ENCODE measurements around the gene ACTR3.

The ACTR3 gene

GRCh38 chr2:113875135-113875534 is 14.8 kb upstream of the ACTR3 start:
- Histone ChIP-seq H3K4me3 (ENCODE audit: extremely low read depth, insufficient read depth, low read length, poor library complexity, severe bottlenecking) (no peak overlapping the region), H3K36me3 (ENCODE audit: control insufficient read depth, insufficient read depth, low read length) (no peaks in the 10 kb centered on the region), H3K4me1 (ENCODE audit: control insufficient read depth, insufficient read depth, low read length, poor library complexity, severe bottlenecking) (peaks cover 11% of the 10 kb centered on the region), H3K9me3 (ENCODE audit: control insufficient read depth, low read length) (no peaks in the 10 kb centered on the region), H3K27ac (ENCODE audit: low read depth, low read length, severe bottlenecking) (no peak overlapping the region)
- 83% methylated on average over 1 of the region's 2 CpGs; no CpG with 5 or more reads in 1 of the 2 experiments for WGBS, 2 experiments (ENCODE audit: insufficient coverage in 2 of 2)

- H3K27ac ChIP-seq (ENCODE audit: low read depth, low read length, severe bottlenecking): no peak overlapping the region
- H3K4me1 ChIP-seq (ENCODE audit: control insufficient read depth, insufficient read depth, low read length, poor library complexity, severe bottlenecking): peaks cover 11% of the 10 kb centered on the region
- H3K4me3 ChIP-seq (ENCODE audit: extremely low read depth, insufficient read depth, low read length, poor library complexity, severe bottlenecking): no peak overlapping the region
- H3K9me3 ChIP-seq (ENCODE audit: control insufficient read depth, low read length): no peaks in the 10 kb centered on the region
- WGBS, 2 experiments (ENCODE audit: insufficient coverage in 2 of 2): 90 to 94% methylated on average over 14 of the region's 19 CpGs
- peaks cover 3% of the 10 kb centered on the region for H3K36me3 ChIP-seq (ENCODE audit: control insufficient read depth, insufficient read depth, low read length)
Observed at GRCh38 chr2:113876503-113877387, 13.1 kb upstream of the ACTR3 start.

- H3K27ac ChIP-seq (ENCODE audit: low read depth, low read length, severe bottlenecking): peak overlapping the region; percentile 25
Observed at GRCh38 chr2:113877711-113878598, 11.9 kb upstream of the ACTR3 start.

GRCh38 chr2:113878743-113879142 is 11.1 kb upstream of the ACTR3 start:
- Histone ChIP-seq H3K27ac (ENCODE audit: low read depth, low read length, severe bottlenecking) (no peak overlapping the region), H3K4me3 (ENCODE audit: extremely low read depth, insufficient read depth, low read length, poor library complexity, severe bottlenecking) (no peak overlapping the region), H3K36me3 (ENCODE audit: control insufficient read depth, insufficient read depth, low read length) (peaks cover 9% of the 10 kb centered on the region), H3K4me1 (ENCODE audit: control insufficient read depth, insufficient read depth, low read length, poor library complexity, severe bottlenecking) (peaks cover 9% of the 10 kb centered on the region), H3K9me3 (ENCODE audit: control insufficient read depth, low read length) (no peaks in the 10 kb centered on the region)
- no CpG with 5 or more reads among the region's 1 CpG for WGBS, 2 experiments (ENCODE audit: insufficient coverage in 2 of 2)

More at GRCh38 chr2:113877711-113878598, 11.9 kb upstream of the ACTR3 start:
- Histone ChIP-seq H3K36me3 (ENCODE audit: control insufficient read depth, insufficient read depth, low read length) (peaks cover 9% of the 10 kb centered on the region), H3K9me3 (ENCODE audit: control insufficient read depth, low read length) (no peaks in the 10 kb centered on the region), H3K4me1 (ENCODE audit: control insufficient read depth, insufficient read depth, low read length, poor library complexity, severe bottlenecking) (peaks cover 11% of the 10 kb centered on the region), H3K4me3 (ENCODE audit: extremely low read depth, insufficient read depth, low read length, poor library complexity, severe bottlenecking) (no peak overlapping the region)
- WGBS, 2 experiments (ENCODE audit: insufficient coverage in 2 of 2): 60% methylated on average over 1 of the region's 4 CpGs; no CpG with 5 or more reads in 1 of the 2 experiments

GRCh38 chr2:113879457-113879856 is 10.4 kb upstream of the ACTR3 start:
- H3K4me1 ChIP-seq (ENCODE audit: control insufficient read depth, insufficient read depth, low read length, poor library complexity, severe bottlenecking): peaks cover 5% of the 10 kb centered on the region
- H3K9me3 ChIP-seq (ENCODE audit: control insufficient read depth, low read length): no peaks in the 10 kb centered on the region
- peaks cover 9% of the 10 kb centered on the region for H3K36me3 ChIP-seq (ENCODE audit: control insufficient read depth, insufficient read depth, low read length)
- no peak overlapping the region for H3K27ac ChIP-seq (ENCODE audit: low read depth, low read length, severe bottlenecking)
- H3K4me3 ChIP-seq (ENCODE audit: extremely low read depth, insufficient read depth, low read length, poor library complexity, severe bottlenecking): no peak overlapping the region
- WGBS, 2 experiments (ENCODE audit: insufficient coverage in 2 of 2): no CpG with 5 or more reads among the region's 3 CpGs

- H3K9me3 ChIP-seq (ENCODE audit: control insufficient read depth, low read length): no peaks in the 10 kb centered on the region
- no peak overlapping the region for H3K4me3 ChIP-seq (ENCODE audit: extremely low read depth, insufficient read depth, low read length, poor library complexity, severe bottlenecking)
- peaks cover 14% of the 10 kb centered on the region for H3K36me3 ChIP-seq (ENCODE audit: control insufficient read depth, insufficient read depth, low read length)
- H3K27ac ChIP-seq (ENCODE audit: low read depth, low read length, severe bottlenecking): peak overlapping the region; percentile 18
- WGBS, 2 experiments (ENCODE audit: insufficient coverage in 2 of 2): 73 to 87% methylated on average over 1 to 2 of the region's 2 CpGs
- H3K4me1 ChIP-seq (ENCODE audit: control insufficient read depth, insufficient read depth, low read length, poor library complexity, severe bottlenecking): peaks cover 11% of the 10 kb centered on the region
Observed at GRCh38 chr2:113886479-113887008, 3.3 kb upstream of the ACTR3 start.

- WGBS, 2 experiments (ENCODE audit: insufficient coverage in 2 of 2): 84 to 93% methylated on average over 5 to 6 of the region's 7 CpGs
- H3K36me3 ChIP-seq (ENCODE audit: control insufficient read depth, insufficient read depth, low read length): peaks cover 8% of the 10 kb centered on the region
- H3K27ac ChIP-seq (ENCODE audit: low read depth, low read length, severe bottlenecking): peak overlapping the region; percentile 18
- H3K4me1 ChIP-seq (ENCODE audit: control insufficient read depth, insufficient read depth, low read length, poor library complexity, severe bottlenecking): peaks cover 11% of the 10 kb centered on the region
- no peak overlapping the region for H3K4me3 ChIP-seq (ENCODE audit: extremely low read depth, insufficient read depth, low read length, poor library complexity, severe bottlenecking)
- H3K9me3 ChIP-seq (ENCODE audit: control insufficient read depth, low read length): no peaks in the 10 kb centered on the region
Observed at GRCh38 chr2:113887009-113887792, 2.7 kb upstream of the ACTR3 start.

- no peaks in the 10 kb centered on the region for H3K9me3 ChIP-seq (ENCODE audit: control insufficient read depth, low read length)
- peak overlapping the region; percentile 99 for H3K27ac ChIP-seq (ENCODE audit: low read depth, low read length, severe bottlenecking)
- H3K36me3 ChIP-seq (ENCODE audit: control insufficient read depth, insufficient read depth, low read length): peaks cover 9% of the 10 kb centered on the region
- 0 to 7% methylated on average over 2 to 6 of the region's 14 CpGs for WGBS, 2 experiments (ENCODE audit: insufficient coverage in 2 of 2)
- peak overlapping the region; percentile 98 for H3K4me3 ChIP-seq (ENCODE audit: extremely low read depth, insufficient read depth, low read length, poor library complexity, severe bottlenecking)
- peaks cover 19% of the 10 kb centered on the region for H3K4me1 ChIP-seq (ENCODE audit: control insufficient read depth, insufficient read depth, low read length, poor library complexity, severe bottlenecking)
Observed at GRCh38 chr2:113888641-113889470, 1.0 kb upstream of the ACTR3 start.

- Histone ChIP-seq H3K4me1 (ENCODE audit: control insufficient read depth, insufficient read depth, low read length, poor library complexity, severe bottlenecking) (peaks cover 35% of the 10 kb centered on the region), H3K9me3 (ENCODE audit: control insufficient read depth, low read length) (no peaks in the 10 kb centered on the region), H3K4me3 (ENCODE audit: extremely low read depth, insufficient read depth, low read length, poor library complexity, severe bottlenecking) (peak overlapping the region; percentile 98), H3K27ac (ENCODE audit: low read depth, low read length, severe bottlenecking) (peak overlapping the region; percentile 99), H3K36me3 (ENCODE audit: control insufficient read depth, insufficient read depth, low read length) (peaks cover 18% of the 10 kb centered on the region)
- WGBS, 2 experiments (ENCODE audit: insufficient coverage in 2 of 2): 0 to 1% methylated on average over 23 to 36 of the region's 57 CpGs
Observed at GRCh38 chr2:113890253-113891235, 655 bp downstream of the ACTR3 start.

Data from mesodermal cell (in vitro differentiated cells).